Neural progenitor cell (in vitro differentiated cells): Measurements from ENCODE around the gene GYPC. TPM values are rescaled to one million over a fixed set of nuclear protein-coding genes. Genes with fewer than 3 reads are reported as not detected.

Experiments used
- DNase-seq: peaks from one replicate; pipeline ENCODE4 v3.0.0-alpha.2; 2016; ENCODE audit warnings: low spot score
- H2AFZ ChIP-seq: fragments of 200-600 bp; sonication (generic); replicated peaks from 2 replicates; pipeline ENCODE4 v1.6.1; 2016; ENCODE audit warnings: antibody characterized with exemption
- H3F3A ChIP-seq: fragments of 200-600 bp; sonication (generic); 2 replicates; pipeline ENCODE4 v1.6.1; 2016; ENCODE audit warnings: antibody characterized with exemption, low read depth
- H3K27ac ChIP-seq: fragments of 200-600 bp; sonication (generic); 2 replicates; pipeline ENCODE4 v1.5.1; 2016; ENCODE audit warnings: mild to moderate bottlenecking
- H3K27me3 ChIP-seq: fragments of 200-600 bp; sonication (generic); 2 replicates; pipeline ENCODE4 v1.6.1; 2016; ENCODE audit warnings: mild to moderate bottlenecking, moderate library complexity
- H3K36me3 ChIP-seq: fragments of 200-600 bp; sonication (generic); 2 replicates; pipeline ENCODE4 v1.5.1; 2016
- H3K4me1 ChIP-seq: fragments of 200-600 bp; sonication (generic); 2 replicates; pipeline ENCODE4 v1.6.1; 2016; ENCODE audit warnings: mixed run types
- H3K4me2 ChIP-seq: fragments of 200-600 bp; sonication (generic); 2 replicates; pipeline ENCODE4 v1.6.1; 2016
- H3K4me3 ChIP-seq: fragments of 200-600 bp; sonication (generic); 2 replicates; pipeline ENCODE4 v1.5.1; 2016
- H3K79me2 ChIP-seq: fragments of 200-600 bp; sonication (generic); 2 replicates; pipeline ENCODE4 v1.6.1; 2016; ENCODE audit warnings: low read depth
- H3K9ac ChIP-seq: fragments of 200-600 bp; sonication (generic); 2 replicates; pipeline ENCODE4 v1.6.1; 2016
- H3K9me3 ChIP-seq: fragments of 200-600 bp; sonication (generic); 2 replicates; pipeline ENCODE4 v1.5.1; 2016; ENCODE audit warnings: low read depth
- H4K20me1 ChIP-seq: fragments of 200-600 bp; sonication (generic); 2 replicates; pipeline ENCODE4 v1.6.1; 2016; ENCODE audit warnings: low read depth
- H3K27ac Mint-ChIP-seq: 3 replicates; pipeline ENCODE4 v1.8.0; 2021; ENCODE audit warnings: mixed read lengths
- H3K27me3 Mint-ChIP-seq: 2 replicates; pipeline ENCODE4 v1.8.0; 2022; ENCODE audit warnings: low read depth, mild to moderate bottlenecking, inconsistent platforms, moderate library complexity, mixed read lengths; ENCODE audit not compliant: insufficient read depth
- H3K36me3 Mint-ChIP-seq: 3 replicates; pipeline ENCODE4 v1.8.0; 2021; ENCODE audit warnings: mixed read lengths
- H3K4me1 Mint-ChIP-seq: 3 replicates; pipeline ENCODE4 v1.8.0; 2021; ENCODE audit warnings: mixed read lengths
- H3K4me3 Mint-ChIP-seq: 3 replicates; pipeline ENCODE4 v1.8.0; 2021; ENCODE audit warnings: mild to moderate bottlenecking, moderate library complexity, mixed read lengths
- H3K9me3 Mint-ChIP-seq: 3 replicates; pipeline ENCODE4 v1.8.0; 2020; ENCODE audit warnings: mixed read lengths
- EZH2 ChIP-seq: fragments of 200-600 bp; sonication (generic); IDR thresholded peaks from 2 replicates; pipeline ENCODE4 v1.6.1; 2017; ENCODE audit warnings: antibody characterized with exemption, mild to moderate bottlenecking, moderate library complexity
- EZH2phosphoT487 ChIP-seq: fragments of 200-600 bp; sonication (generic); IDR thresholded peaks from 2 replicates; pipeline ENCODE4 v1.6.1; 2017; ENCODE audit warnings: antibody characterized with exemption
- total RNA-seq: library from RNA; depleted of rRNA; stranded (reverse); fragments of >200 nt; gene quantifications from 2 replicates; pipeline ENCODE4 v1.2.3, GENCODE V29; 2015; ENCODE audit warnings: low replicate concordance
- TF ChIP-seq, protein P1 (sequence below): fragments of 200-600 bp; sonication (generic); IDR thresholded peaks from 2 replicates; pipeline ENCODE4 v1.5.1; 2017; ENCODE audit warnings: antibody characterized with exemption, mild to moderate bottlenecking

GYPC gene
- total RNA-seq, 1 donor from 2014 or later: 3.4 TPM

DNA sequence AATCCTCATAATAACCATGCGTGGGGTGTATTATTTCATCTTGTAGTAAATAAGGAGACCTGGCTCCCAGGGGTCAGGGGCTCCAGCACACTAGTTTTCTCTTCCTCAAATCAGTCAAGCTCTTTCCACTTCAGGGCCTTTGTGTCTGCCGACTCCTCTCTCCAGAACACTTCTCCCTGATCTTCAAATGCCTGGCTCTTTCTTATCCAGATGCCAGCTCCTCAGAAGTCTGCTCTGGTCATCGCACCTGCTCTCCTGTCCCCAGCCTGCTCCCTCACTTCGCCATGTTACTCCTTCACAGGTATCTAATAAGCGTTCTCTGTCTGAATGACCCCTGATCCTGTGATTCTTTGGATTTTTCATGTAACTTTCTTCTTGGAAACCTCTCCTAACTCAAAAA is 62.0 kb downstream of the GYPC start:
- Mint-ChIP-seq H3K36me3 (peaks cover 2% of the 10 kb centered on the region), H3K9me3 (peaks cover 4% of the 10 kb centered on the region), H3K4me3 (no peak overlapping the region), H3K27me3 (peaks cover 4% of the 10 kb centered on the region), H3K27ac (no peak overlapping the region), H3K4me1 (peaks cover 12% of the 10 kb centered on the region)
- H3K4me3 ChIP-seq: no peak overlapping the region
- H4K20me1 ChIP-seq: no peaks in the 10 kb centered on the region
- no peak overlapping the region for H3K4me2 ChIP-seq
- H3K9ac ChIP-seq: no peak overlapping the region
- H2AFZ ChIP-seq: no peak overlapping the region
- H3K27ac ChIP-seq: no peak overlapping the region
- DNase-seq: no peak
- H3K36me3 ChIP-seq: no peaks in the 10 kb centered on the region
- H3K9me3 ChIP-seq: no peaks in the 10 kb centered on the region
- H3K79me2 ChIP-seq: no peaks in the 10 kb centered on the region
- TF ChIP-seq EZH2phosphoT487: no peak
- TF ChIP-seq, protein P1, sequence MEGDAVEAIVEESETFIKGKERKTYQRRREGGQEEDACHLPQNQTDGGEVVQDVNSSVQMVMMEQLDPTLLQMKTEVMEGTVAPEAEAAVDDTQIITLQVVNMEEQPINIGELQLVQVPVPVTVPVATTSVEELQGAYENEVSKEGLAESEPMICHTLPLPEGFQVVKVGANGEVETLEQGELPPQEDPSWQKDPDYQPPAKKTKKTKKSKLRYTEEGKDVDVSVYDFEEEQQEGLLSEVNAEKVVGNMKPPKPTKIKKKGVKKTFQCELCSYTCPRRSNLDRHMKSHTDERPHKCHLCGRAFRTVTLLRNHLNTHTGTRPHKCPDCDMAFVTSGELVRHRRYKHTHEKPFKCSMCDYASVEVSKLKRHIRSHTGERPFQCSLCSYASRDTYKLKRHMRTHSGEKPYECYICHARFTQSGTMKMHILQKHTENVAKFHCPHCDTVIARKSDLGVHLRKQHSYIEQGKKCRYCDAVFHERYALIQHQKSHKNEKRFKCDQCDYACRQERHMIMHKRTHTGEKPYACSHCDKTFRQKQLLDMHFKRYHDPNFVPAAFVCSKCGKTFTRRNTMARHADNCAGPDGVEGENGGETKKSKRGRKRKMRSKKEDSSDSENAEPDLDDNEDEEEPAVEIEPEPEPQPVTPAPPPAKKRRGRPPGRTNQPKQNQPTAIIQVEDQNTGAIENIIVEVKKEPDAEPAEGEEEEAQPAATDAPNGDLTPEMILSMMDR: no peak
- no peak for TF ChIP-seq EZH2
- H3F3A ChIP-seq: no peaks in the 10 kb centered on the region
- no peaks in the 10 kb centered on the region for H3K27me3 ChIP-seq
- H3K4me1 ChIP-seq: no peaks in the 10 kb centered on the region

DNA sequence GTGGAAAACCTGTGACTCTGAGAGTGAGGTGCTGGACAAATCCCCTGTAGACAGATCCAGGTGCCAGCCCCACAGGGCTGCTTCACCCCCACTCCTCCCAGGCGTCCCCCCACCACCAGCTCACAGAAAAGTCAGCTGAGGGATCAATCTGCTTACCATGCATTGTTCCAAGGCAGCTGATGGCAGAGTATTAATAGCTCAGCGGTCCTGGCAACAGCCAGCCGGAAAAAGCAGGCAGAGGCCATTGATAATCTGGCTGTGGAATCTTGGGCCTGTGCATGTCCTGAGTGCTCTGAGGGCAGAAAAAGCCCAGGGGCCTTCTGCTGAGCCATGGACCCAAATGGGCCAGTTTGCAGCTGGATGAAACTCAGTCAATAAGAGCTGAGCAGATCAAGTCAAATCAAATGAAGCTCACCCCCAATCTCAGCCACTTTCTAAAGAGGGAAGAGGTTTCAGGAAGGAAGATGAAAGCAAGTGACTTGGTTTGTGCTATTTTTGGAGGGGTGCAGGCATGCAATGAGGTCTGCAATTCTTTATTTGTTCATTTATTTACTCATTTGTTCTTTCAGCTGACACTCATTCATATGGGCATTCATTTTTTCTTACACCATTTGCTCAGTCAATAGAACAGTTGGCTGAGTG is 63.4 kb downstream of the GYPC start:
- H3K9ac ChIP-seq: no peak overlapping the region
- no peaks in the 10 kb centered on the region for H3K27me3 ChIP-seq
- H3K9me3 Mint-ChIP-seq: peaks cover 9% of the 10 kb centered on the region
- H3K4me1 Mint-ChIP-seq: peaks cover 12% of the 10 kb centered on the region
- no peak overlapping the region for H2AFZ ChIP-seq
- no peak overlapping the region for H3K4me3 ChIP-seq
- H3K4me3 Mint-ChIP-seq: no peak overlapping the region
- no peaks in the 10 kb centered on the region for H3K79me2 ChIP-seq
- TF ChIP-seq, protein P1: no peak
- TF ChIP-seq EZH2phosphoT487 (no peak), EZH2 (no peak)
- no peaks in the 10 kb centered on the region for H3K9me3 ChIP-seq
- H3K36me3 Mint-ChIP-seq: peaks cover 2% of the 10 kb centered on the region
- H3K4me2 ChIP-seq: no peak overlapping the region
- H3K4me1 ChIP-seq: no peaks in the 10 kb centered on the region
- H3K27ac ChIP-seq: no peak overlapping the region
- no peaks in the 10 kb centered on the region for H3F3A ChIP-seq
- no peak overlapping the region for H3K27ac Mint-ChIP-seq
- no peaks in the 10 kb centered on the region for H3K36me3 ChIP-seq
- no peak for DNase-seq
- peaks cover 4% of the 10 kb centered on the region for H3K27me3 Mint-ChIP-seq
- H4K20me1 ChIP-seq: no peaks in the 10 kb centered on the region

DNA sequence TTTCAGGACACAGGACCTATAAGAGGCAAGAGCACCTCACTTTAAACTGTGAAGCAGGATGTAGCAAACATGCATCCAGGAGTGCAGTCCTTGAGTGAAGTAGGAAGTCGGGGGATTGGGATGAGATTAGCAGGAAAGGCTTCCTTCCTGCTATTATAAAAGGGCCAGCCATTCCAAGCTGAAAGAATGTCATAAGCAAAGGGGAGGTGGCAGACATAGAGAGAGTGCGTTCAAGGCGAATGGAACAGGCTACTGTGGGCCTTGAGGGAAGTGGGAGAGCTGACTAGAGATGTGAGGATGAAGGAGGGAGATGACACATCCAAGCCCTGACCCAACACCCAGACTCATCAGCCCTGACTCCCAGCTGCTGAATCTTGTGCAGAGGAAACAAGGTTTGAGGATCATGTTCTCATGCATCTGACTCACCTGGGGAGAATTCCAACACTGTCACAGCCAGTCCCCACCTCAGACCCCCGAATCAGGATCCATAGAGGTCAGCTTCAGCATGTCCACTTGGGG is 63.9 kb downstream of the GYPC start:
- Mint-ChIP-seq H3K27me3 (peaks cover 4% of the 10 kb centered on the region), H3K27ac (no peak overlapping the region), H3K4me1 (peaks cover 12% of the 10 kb centered on the region), H3K36me3 (peaks cover 2% of the 10 kb centered on the region), H3K4me3 (no peak overlapping the region), H3K9me3 (peaks cover 9% of the 10 kb centered on the region)
- Histone ChIP-seq H2AFZ (no peak overlapping the region), H3K9ac (no peak overlapping the region), H3F3A (no peaks in the 10 kb centered on the region), H3K36me3 (no peaks in the 10 kb centered on the region), H3K9me3 (no peaks in the 10 kb centered on the region), H3K79me2 (no peaks in the 10 kb centered on the region), H3K4me3 (no peak overlapping the region), H3K27ac (no peak overlapping the region), H3K27me3 (no peaks in the 10 kb centered on the region), H3K4me1 (no peaks in the 10 kb centered on the region), H3K4me2 (no peak overlapping the region), H4K20me1 (no peaks in the 10 kb centered on the region)
- no peak for DNase-seq
- TF ChIP-seq, protein P1: no peak
- TF ChIP-seq EZH2phosphoT487 (no peak), EZH2 (no peak)
